Smooth muscle cell (in vitro differentiated cells): Measurements from ENCODE around the gene SEPHS1. TPM values are rescaled to one million over a fixed set of nuclear protein-coding genes. Genes with fewer than 3 reads are reported as not detected.
"Not testable (repeated sequence)": the region's sequence is repeated elsewhere in the genome, so short reads cannot be mapped to it uniquely, and the experiment has no call there.

ENCODE experiments used
- DNase-seq: peaks from one replicate; lab custom pipeline; 2025; ENCODE audit not compliant: unreplicated experiment; lab: John Stamatoyannopoulos, UW
- H2AFZ ChIP-seq: fragments of 200-600 bp; sonication (generic); 2 replicates; pipeline ENCODE4 v1.6.0; 2016; ENCODE audit warnings: antibody characterized with exemption, low read depth, mild to moderate bottlenecking
- H3F3A ChIP-seq: fragments of 200-600 bp; sonication (generic); 2 replicates; pipeline ENCODE4 v1.6.0; 2017; ENCODE audit warnings: antibody characterized with exemption, low read depth
- H3K27ac ChIP-seq: fragments of 200-600 bp; sonication (generic); 2 replicates; pipeline ENCODE4 v1.5.1; 2016; ENCODE audit warnings: low read depth, mild to moderate bottlenecking
- H3K27me3 ChIP-seq: fragments of 200-600 bp; sonication (generic); 2 replicates; pipeline ENCODE4 v1.6.1; 2016; ENCODE audit warnings: low read depth, mild to moderate bottlenecking
- H3K36me3 ChIP-seq: fragments of 200-600 bp; sonication (generic); 2 replicates; pipeline ENCODE4 v1.5.1; 2016; ENCODE audit warnings: low read depth
- H3K4me1 ChIP-seq: fragments of 200-600 bp; sonication (generic); 2 replicates; pipeline ENCODE4 v1.5.1; 2016; ENCODE audit warnings: low read depth
- H3K4me2 ChIP-seq: fragments of 200-600 bp; sonication (generic); 2 replicates; pipeline ENCODE4 v1.6.0; 2016; ENCODE audit warnings: mild to moderate bottlenecking
- H3K4me3 ChIP-seq: fragments of 200-600 bp; sonication (generic); 2 replicates; pipeline ENCODE4 v1.5.1; 2016; ENCODE audit warnings: mild to moderate bottlenecking
- H3K79me2 ChIP-seq: fragments of 200-600 bp; sonication (generic); 2 replicates; pipeline ENCODE4 v1.6.0; 2016; ENCODE audit warnings: low read depth, mild to moderate bottlenecking
- H3K9ac ChIP-seq: fragments of 200-600 bp; sonication (generic); 2 replicates; pipeline ENCODE4 v1.6.0; 2016; ENCODE audit warnings: low read depth
- H3K9me3 ChIP-seq: fragments of 200-600 bp; sonication (generic); replicated peaks from 2 replicates; pipeline ENCODE4 v1.5.1; 2016; ENCODE audit warnings: low read depth
- H4K20me1 ChIP-seq: fragments of 200-600 bp; sonication (generic); 2 replicates; pipeline ENCODE4 v1.6.0; 2016; ENCODE audit warnings: low read depth
- WGBS: methylation state at CpG from one replicate; pipeline ENCODE4 v1.1.7; 2016; ENCODE audit warnings: low lambda C conversion rate; 5-methylcytosine and 5-hydroxymethylcytosine counted together
- polyA plus RNA-seq: library from polyadenylated mRNA; unstranded; fragments of >200 nt; fragmentation: Nextera tagmentation; extraction: Ambion mirVana; gene quantifications from 2 replicates; pipeline ENCODE4 v1.2.1, GENCODE V29; 2016
- total RNA-seq: library from RNA; depleted of rRNA; stranded (reverse); fragments of >200 nt; gene quantifications from 2 replicates; pipeline ENCODE4 v1.2.3, GENCODE V29; 2014
- TF ChIP-seq, protein P1 (sequence below): fragments of 200-600 bp; sonication (generic); IDR thresholded peaks from 2 replicates; pipeline ENCODE4 v1.5.1; 2017; ENCODE audit warnings: borderline replicate concordance, mild to moderate bottlenecking, antibody characterized with exemption; ENCODE audit not compliant: insufficient read depth, poor library complexity, severe bottlenecking

The SEPHS1 gene
- total and polyA plus RNA-seq, 2 experiments from 2014 or later: 29.5 to 48.3 TPM

DNA sequence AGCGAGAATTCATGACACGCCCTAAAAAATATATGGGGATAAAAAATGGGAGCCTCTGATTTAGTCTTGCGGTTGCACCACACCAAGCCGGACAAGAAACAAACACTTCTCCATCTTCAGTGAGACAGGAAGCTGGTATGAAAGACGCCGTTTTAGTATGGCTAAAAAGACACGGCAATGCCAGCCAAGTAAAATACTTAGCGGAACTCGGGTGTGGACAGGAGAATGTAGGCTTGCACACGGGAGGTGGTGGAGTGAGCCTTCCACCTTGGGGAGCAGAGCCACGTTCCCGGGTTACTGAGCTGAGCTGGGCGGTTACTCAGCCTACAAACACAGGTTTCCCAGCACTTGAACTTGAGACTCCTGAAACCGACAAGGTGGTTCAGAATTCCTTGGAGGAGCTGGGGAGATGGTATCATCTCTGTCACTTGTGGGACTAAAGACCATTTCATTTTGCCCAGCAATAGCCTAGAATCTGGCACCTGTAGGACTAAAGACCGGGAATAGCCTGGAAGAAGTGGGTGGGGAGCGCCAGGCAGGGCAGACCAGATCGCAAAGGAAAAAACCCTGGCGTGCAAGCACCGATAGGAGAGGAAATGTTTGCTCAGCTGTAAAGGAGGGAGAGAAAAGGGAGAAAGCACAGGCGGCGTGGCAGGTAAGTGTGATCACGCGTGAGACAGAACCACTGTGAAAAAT lies 34.8 kb upstream of the SEPHS1 start:
- Histone ChIP-seq H3K9ac (no peak overlapping the region), H3K27ac (no peak overlapping the region), H3K79me2 (no peaks in the 10 kb centered on the region), H3K36me3 (no peaks in the 10 kb centered on the region), H2AFZ (no peak overlapping the region), H3K27me3 (peaks cover 44% of the 10 kb centered on the region), H3F3A (no peaks in the 10 kb centered on the region), H3K4me1 (no peaks in the 10 kb centered on the region), H3K9me3 (no peaks in the 10 kb centered on the region), H4K20me1 (no peaks in the 10 kb centered on the region), H3K4me2 (peak overlapping the region; percentile 71), H3K4me3 (peak overlapping the region; percentile 28)
- TF ChIP-seq, protein P1, sequence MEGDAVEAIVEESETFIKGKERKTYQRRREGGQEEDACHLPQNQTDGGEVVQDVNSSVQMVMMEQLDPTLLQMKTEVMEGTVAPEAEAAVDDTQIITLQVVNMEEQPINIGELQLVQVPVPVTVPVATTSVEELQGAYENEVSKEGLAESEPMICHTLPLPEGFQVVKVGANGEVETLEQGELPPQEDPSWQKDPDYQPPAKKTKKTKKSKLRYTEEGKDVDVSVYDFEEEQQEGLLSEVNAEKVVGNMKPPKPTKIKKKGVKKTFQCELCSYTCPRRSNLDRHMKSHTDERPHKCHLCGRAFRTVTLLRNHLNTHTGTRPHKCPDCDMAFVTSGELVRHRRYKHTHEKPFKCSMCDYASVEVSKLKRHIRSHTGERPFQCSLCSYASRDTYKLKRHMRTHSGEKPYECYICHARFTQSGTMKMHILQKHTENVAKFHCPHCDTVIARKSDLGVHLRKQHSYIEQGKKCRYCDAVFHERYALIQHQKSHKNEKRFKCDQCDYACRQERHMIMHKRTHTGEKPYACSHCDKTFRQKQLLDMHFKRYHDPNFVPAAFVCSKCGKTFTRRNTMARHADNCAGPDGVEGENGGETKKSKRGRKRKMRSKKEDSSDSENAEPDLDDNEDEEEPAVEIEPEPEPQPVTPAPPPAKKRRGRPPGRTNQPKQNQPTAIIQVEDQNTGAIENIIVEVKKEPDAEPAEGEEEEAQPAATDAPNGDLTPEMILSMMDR: no peak
- WGBS: 47% methylated on average over 23 of the region's 23 CpGs
- DNase-seq: no peak

DNA sequence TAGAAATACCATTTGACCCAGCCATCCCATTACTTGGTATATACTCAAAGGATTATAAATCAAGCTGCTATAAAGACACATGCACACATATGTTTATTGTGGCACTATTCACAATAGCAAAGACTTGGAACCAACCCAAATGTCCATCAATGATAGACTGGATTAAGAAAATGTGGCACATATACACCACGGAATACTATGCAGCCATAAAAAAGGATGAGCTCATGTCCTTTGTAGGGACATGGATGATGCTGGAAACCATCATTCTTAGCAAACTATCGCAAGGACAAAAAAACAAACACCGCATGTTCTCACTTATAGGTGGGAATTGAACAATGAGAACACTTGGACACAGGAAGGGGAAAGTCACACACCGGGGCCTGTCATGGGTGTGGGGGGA lies 31.0 kb upstream of the SEPHS1 start:
- H3K36me3 ChIP-seq, H3K9ac ChIP-seq, H3F3A ChIP-seq, H3K79me2 ChIP-seq, H3K9me3 ChIP-seq, H3K27ac ChIP-seq, DNase-seq, H4K20me1 ChIP-seq, H3K4me3 ChIP-seq, H3K4me2 ChIP-seq, H3K4me1 ChIP-seq, H2AFZ ChIP-seq: not testable (repeated sequence)
- 91% methylated on average over 4 of the region's 4 CpGs for WGBS
- H3K27me3 ChIP-seq: peaks cover 35% of the 10 kb centered on the region

DNA sequence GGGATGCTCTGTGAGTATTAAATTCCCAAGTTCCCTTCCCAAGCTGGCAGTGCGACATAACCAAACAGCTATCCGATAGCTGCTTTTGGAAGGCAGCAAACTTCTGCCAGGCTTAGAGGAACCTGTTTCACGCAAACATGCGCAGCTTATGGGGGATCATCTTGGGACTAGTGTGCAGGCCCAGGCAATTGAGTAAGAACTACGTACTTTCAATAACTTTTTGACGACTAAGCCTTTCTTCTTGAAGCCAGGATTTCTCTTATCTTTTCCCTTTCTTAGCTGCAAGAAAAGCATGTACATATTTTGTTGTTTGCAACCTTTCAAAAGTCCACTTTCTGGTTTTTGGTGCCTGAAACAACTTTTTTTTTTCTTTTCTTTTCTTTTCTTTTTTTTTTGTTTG lies 28.7 kb upstream of the SEPHS1 start:
- Histone ChIP-seq H3K4me3 (no peak overlapping the region), H3K36me3 (no peaks in the 10 kb centered on the region), H2AFZ (no peak overlapping the region), H3K4me2 (no peak overlapping the region), H4K20me1 (no peaks in the 10 kb centered on the region), H3K27ac (no peak overlapping the region), H3K9ac (no peak overlapping the region), H3F3A (no peaks in the 10 kb centered on the region), H3K27me3 (peaks cover 13% of the 10 kb centered on the region), H3K9me3 (no peaks in the 10 kb centered on the region), H3K79me2 (no peaks in the 10 kb centered on the region), H3K4me1 (no peaks in the 10 kb centered on the region)
- DNase-seq: no peak
- TF ChIP-seq, protein P1: no peak
- WGBS: 72% methylated on average over 6 of the region's 6 CpGs

DNA sequence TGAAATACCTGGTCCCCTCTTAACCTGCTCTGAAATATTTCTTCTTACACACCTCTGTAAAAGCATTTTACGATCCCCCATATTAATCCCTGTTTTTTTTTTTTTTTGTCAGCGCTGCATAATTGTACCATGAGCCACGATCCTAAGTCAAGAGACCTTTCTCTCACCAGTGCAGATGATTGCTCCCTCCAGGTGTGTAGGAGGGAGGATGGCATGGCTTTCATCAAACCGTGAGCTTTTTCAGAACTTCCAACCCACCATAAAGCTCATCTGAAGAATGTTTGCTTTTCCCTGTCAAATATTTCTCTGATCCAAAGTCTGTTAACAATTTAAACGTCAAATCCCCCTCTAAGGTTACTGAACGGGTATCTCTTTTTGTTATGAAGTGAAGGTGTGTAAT lies 28.2 kb upstream of the SEPHS1 start:
- Histone ChIP-seq H3K9ac (no peak overlapping the region), H3K9me3 (no peaks in the 10 kb centered on the region), H4K20me1 (no peaks in the 10 kb centered on the region), H2AFZ (no peak overlapping the region), H3K27ac (no peak overlapping the region), H3K4me1 (no peaks in the 10 kb centered on the region), H3K4me3 (no peak overlapping the region), H3F3A (no peaks in the 10 kb centered on the region), H3K27me3 (peaks cover 8% of the 10 kb centered on the region), H3K79me2 (no peaks in the 10 kb centered on the region), H3K36me3 (no peaks in the 10 kb centered on the region), H3K4me2 (no peak overlapping the region)
- TF ChIP-seq, protein P1: no peak
- WGBS: 79% methylated on average over 6 of the region's 6 CpGs
- DNase-seq: no peak
